ENCODE results near the gene OR56A3. TPM values are rescaled to one million over a fixed set of nuclear protein-coding genes. Genes with fewer than 3 reads are reported as not detected.

Gene OR56A3
- total and polyA plus RNA-seq, 2 of the 4 experiments (the other 2 are of a cell fraction), result not detected

DNA sequence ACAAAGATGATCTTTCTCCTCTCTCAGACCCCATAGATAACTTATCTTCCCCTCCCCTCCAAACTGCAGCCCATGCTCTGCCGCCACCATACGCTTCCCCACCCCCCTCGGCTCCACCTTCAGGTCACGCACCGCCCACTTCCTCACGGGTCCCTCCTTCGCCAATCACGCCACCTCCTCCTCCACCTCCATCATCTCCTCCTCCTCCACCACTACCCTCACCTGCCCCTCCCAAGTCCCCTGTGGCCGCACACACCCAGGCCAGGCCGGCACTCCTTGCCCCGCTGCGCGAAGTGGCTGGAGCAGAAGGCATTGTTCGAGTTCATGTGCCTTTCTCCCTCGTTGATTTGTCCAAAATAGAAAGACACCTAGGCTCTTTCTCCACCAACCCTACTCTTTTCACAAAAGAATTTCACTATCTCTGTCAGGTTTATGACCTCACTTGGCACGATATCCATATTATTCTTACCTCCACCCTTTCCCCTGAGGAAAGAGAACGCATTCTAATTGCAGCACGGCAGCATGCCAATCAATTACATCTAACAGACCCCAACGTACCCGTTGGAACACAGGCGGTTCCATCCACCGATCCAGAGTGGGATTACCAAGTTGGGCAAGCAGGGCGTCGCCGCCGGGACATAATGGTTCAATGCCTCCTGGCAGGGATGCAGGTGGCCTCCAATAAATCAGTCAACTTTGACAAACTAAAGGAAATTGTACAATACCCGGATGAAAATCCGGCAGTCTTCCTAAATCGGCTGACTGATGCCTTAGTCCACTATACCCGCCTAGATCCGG is 12.3 kb upstream of the OR56A3 start:
- Histone ChIP-seq H2BK20ac (ENCODE audit: low read depth, low read length) (no peak overlapping the region), H3K27ac (ENCODE audit: insufficient read depth, low read length) (no peak overlapping the region), H2BK15ac (ENCODE audit: low read depth, low read length) (no peak overlapping the region), H2BK120ac (ENCODE audit: low read depth, low read length) (no peak overlapping the region), H3K4me1 (ENCODE audit: control insufficient read depth, insufficient read depth, low read length) (no peaks in the 10 kb centered on the region), H3K9me3 (ENCODE audit: control insufficient read depth, insufficient read depth, low read length) (peaks cover 41% of the 10 kb centered on the region), H2AK9ac (replicated peaks; ENCODE audit: low read depth, low read length, poor library complexity) (no peak overlapping the region), H3K4ac (ENCODE audit: low read depth, low read length) (no peak overlapping the region), H4K8ac (ENCODE audit: low read depth in 2 of 2, low read length in 2 of 2) (no peak overlapping the region), H3K79me1 (ENCODE audit: low read depth in 1 of 2, low read length in 2 of 2) (no peaks in the 10 kb centered on the region), H3K9ac (ENCODE audit: low read depth, low read length) (no peak overlapping the region), H3K18ac (ENCODE audit: low read depth, low read length) (no peak overlapping the region), H3K14ac (replicated peaks; ENCODE audit: low read depth, low read length) (no peak overlapping the region), H3K23ac (ENCODE audit: low read depth, low read length) (no peak overlapping the region), H4K20me1 (ENCODE audit: insufficient read depth, low read length) (no peaks in the 10 kb centered on the region), H2AK5ac (ENCODE audit: low read depth, low read length) (no peak overlapping the region), H2AFZ (replicated peaks; ENCODE audit: low read length, poor library complexity) (no peak overlapping the region), H4K91ac (ENCODE audit: insufficient read depth, low read depth, low read length) (no peak overlapping the region), H3K4me2 (ENCODE audit: low read depth, low read length) (no peak overlapping the region), H2BK5ac (ENCODE audit: low read depth, low read length, poor library complexity, severe bottlenecking) (no peak overlapping the region), H3K9me1 (ENCODE audit: insufficient read depth, low read length) (no peaks in the 10 kb centered on the region), H3K4me3 (ENCODE audit: insufficient read depth, low read depth, low read length) (no peak overlapping the region), H4K5ac (ENCODE audit: low read depth, low read length) (no peak overlapping the region), H3K56ac (ENCODE audit: extremely low read depth, insufficient read depth, low read length) (no peak overlapping the region), H3K27me3 (ENCODE audit: control insufficient read depth, insufficient read depth, low read length) (no peaks in the 10 kb centered on the region), H3K36me3 (ENCODE audit: control insufficient read depth, insufficient read depth, low read length) (no peaks in the 10 kb centered on the region)
- ChIA-PET POLR2A (ENCODE audit: unreplicated experiment) (no interaction called here), CTCF (no interaction called here)
- BruUV-seq (replicated peaks), result no TSS peak
- ATAC-seq (ENCODE audit: low read depth), result no peak
- intact Hi-C loops (cut with micrococcal nuclease) (no loop called here), dilution Hi-C loops (cut with HindIII; ENCODE audit: low sequenced_read_pairs, unreplicated experiment) (no loop called here), in situ Hi-C loops (cut with MboI; ENCODE audit: low sequenced_read_pairs) (no loop called here)
- no peak for DNase-seq
- WGBS, 2 experiments (ENCODE audit: extremely low coverage in 2 of 2, insufficient read length in 1 of 2), result 76% methylated on average over 9 of the region's 31 CpGs; no CpG with 5 or more reads in 1 of the 2 experiments
- TF ChIP-seq MAZ (IDR thresholded peaks at IDR 0.05; ENCODE audit: borderline replicate concordance, low read depth, low read length) (no peak), RFX5 (IDR thresholded peaks at IDR 0.05; ENCODE audit: low read depth, low read length) (no peak), RCOR1 (IDR thresholded peaks at IDR 0.05; ENCODE audit: insufficient replicate concordance, low read length) (no peak), MXI1 (IDR thresholded peaks at IDR 0.05; ENCODE audit: borderline replicate concordance, low read depth, low read length) (no peak), RAD21 (IDR thresholded peaks at IDR 0.05; ENCODE audit: low read length) (no peak), NFE2L2 (IDR thresholded peaks at IDR 0.05; ENCODE audit: low read depth, low read length) (no peak), CEBPB (IDR thresholded peaks at IDR 0.05; ENCODE audit: low read depth, low read length) (no peak), BHLHE40 (IDR thresholded peaks at IDR 0.05; ENCODE audit: low read depth, low read length) (no peak), SMC3 (IDR thresholded peaks at IDR 0.05; ENCODE audit: low read depth, low read length) (no peak), FOS (IDR thresholded peaks at IDR 0.05; ENCODE audit: low read depth, low read length) (no peak), POLR2A (IDR thresholded peaks at IDR 0.05; ENCODE audit: low read depth, low read length) (no peak), MAFK (IDR thresholded peaks at IDR 0.05; ENCODE audit: low read depth, low read length) (no peak)
- TF ChIP-seq, protein P1, sequence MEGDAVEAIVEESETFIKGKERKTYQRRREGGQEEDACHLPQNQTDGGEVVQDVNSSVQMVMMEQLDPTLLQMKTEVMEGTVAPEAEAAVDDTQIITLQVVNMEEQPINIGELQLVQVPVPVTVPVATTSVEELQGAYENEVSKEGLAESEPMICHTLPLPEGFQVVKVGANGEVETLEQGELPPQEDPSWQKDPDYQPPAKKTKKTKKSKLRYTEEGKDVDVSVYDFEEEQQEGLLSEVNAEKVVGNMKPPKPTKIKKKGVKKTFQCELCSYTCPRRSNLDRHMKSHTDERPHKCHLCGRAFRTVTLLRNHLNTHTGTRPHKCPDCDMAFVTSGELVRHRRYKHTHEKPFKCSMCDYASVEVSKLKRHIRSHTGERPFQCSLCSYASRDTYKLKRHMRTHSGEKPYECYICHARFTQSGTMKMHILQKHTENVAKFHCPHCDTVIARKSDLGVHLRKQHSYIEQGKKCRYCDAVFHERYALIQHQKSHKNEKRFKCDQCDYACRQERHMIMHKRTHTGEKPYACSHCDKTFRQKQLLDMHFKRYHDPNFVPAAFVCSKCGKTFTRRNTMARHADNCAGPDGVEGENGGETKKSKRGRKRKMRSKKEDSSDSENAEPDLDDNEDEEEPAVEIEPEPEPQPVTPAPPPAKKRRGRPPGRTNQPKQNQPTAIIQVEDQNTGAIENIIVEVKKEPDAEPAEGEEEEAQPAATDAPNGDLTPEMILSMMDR (conservative IDR thresholded peaks at IDR 0.05; ENCODE audit: low read depth, low read length), result no peak
- TF ChIP-seq, protein P2, sequence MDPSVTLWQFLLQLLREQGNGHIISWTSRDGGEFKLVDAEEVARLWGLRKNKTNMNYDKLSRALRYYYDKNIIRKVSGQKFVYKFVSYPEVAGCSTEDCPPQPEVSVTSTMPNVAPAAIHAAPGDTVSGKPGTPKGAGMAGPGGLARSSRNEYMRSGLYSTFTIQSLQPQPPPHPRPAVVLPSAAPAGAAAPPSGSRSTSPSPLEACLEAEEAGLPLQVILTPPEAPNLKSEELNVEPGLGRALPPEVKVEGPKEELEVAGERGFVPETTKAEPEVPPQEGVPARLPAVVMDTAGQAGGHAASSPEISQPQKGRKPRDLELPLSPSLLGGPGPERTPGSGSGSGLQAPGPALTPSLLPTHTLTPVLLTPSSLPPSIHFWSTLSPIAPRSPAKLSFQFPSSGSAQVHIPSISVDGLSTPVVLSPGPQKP (IDR thresholded peaks at IDR 0.05; ENCODE audit: borderline replicate concordance, low read depth, low read length), result no peak
- TF ChIP-seq, protein P3, sequence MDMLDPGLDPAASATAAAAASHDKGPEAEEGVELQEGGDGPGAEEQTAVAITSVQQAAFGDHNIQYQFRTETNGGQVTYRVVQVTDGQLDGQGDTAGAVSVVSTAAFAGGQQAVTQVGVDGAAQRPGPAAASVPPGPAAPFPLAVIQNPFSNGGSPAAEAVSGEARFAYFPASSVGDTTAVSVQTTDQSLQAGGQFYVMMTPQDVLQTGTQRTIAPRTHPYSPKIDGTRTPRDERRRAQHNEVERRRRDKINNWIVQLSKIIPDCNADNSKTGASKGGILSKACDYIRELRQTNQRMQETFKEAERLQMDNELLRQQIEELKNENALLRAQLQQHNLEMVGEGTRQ (IDR thresholded peaks at IDR 0.05; ENCODE audit: low read depth, low read length), result no peak
